PC-3 (cell line): ENCODE data around the gene SLC26A1. TPM values are rescaled to one million over a fixed set of nuclear protein-coding genes. Genes with fewer than 3 reads are reported as not detected.
A peak's percentile ranks its signal among the peaks of the same experiment; 100 is the strongest.

Source experiments
- ATAC-seq: fragments of 200-7000 bp; cut with Tn5 transposase; 2 replicates; pipeline ENCODE4 v1.9.1; 2020; ENCODE audit warnings: mild to moderate bottlenecking, moderate library complexity
- BruUV-seq: library from RNA; stranded (reverse); fragments of 400-500 nt; replicated peaks from 2 replicates; lab custom pipeline; 2021; lab: Mats Ljungman, UMichigan
- CTCF ChIA-PET: fragments of 300-600 bp; sonication (Branson Sonifier 250); formaldehyde crosslinking; loops from one replicate; lab custom pipeline; 2022; ENCODE audit warnings: antibody characterized with exemption; lab: Charles Lee
- POLR2A ChIA-PET: fragments of 300-600 bp; sonication (Branson Sonifier 250); formaldehyde crosslinking; loops from one replicate; lab custom pipeline; 2022; ENCODE audit warnings: antibody characterized with exemption; ENCODE audit not compliant: unreplicated experiment; lab: Charles Lee
- DNase-seq: peaks from one replicate; pipeline ENCODE4 v3.0.0-alpha.2; 2015
- H2AFZ ChIP-seq: fragments of 300-600 bp; sonication (generic); 2 replicates; pipeline ENCODE4 v1.6.0; 2016; ENCODE audit warnings: antibody characterized with exemption, low read length
- H3F3A ChIP-seq: fragments of 300-600 bp; sonication (generic); one replicate; pipeline ENCODE4 v1.6.0; 2017; ENCODE audit warnings: antibody characterized with exemption, low read length, control low read depth, mild to moderate bottlenecking; ENCODE audit not compliant: unreplicated experiment
- H3K27ac ChIP-seq: fragments of 300-600 bp; sonication (generic); 2 replicates; pipeline ENCODE4 v1.5.1; 2016; ENCODE audit warnings: mild to moderate bottlenecking, low read length
- H3K27me3 ChIP-seq: fragments of 300-600 bp; sonication (generic); 2 replicates; pipeline ENCODE4 v1.6.1; 2016; ENCODE audit warnings: low read length, mixed read lengths
- H3K36me3 ChIP-seq: fragments of 300-600 bp; sonication (generic); 2 replicates; pipeline ENCODE4 v1.6.1; 2016; ENCODE audit warnings: low read depth, mixed run types, low read length, mixed read lengths
- H3K4me1 ChIP-seq: fragments of 300-600 bp; sonication (generic); 2 replicates; pipeline ENCODE4 v1.5.1; 2016; ENCODE audit warnings: low read length; ENCODE audit not compliant: insufficient read depth
- H3K4me2 ChIP-seq: fragments of 300-600 bp; sonication (generic); 2 replicates; pipeline ENCODE4 v1.6.0; 2016; ENCODE audit warnings: low read length
- H3K4me3 ChIP-seq: fragments of 300-600 bp; sonication (generic); 2 replicates; pipeline ENCODE4 v1.5.1; 2016; ENCODE audit warnings: mild to moderate bottlenecking, low read length, mixed read lengths
- H3K79me2 ChIP-seq: fragments of 300-600 bp; sonication (generic); 2 replicates; pipeline ENCODE4 v1.6.1; 2017; ENCODE audit warnings: low read length, mixed read lengths
- H3K9ac ChIP-seq: fragments of 300-600 bp; sonication (generic); 2 replicates; pipeline ENCODE4 v1.6.0; 2016; ENCODE audit warnings: mild to moderate bottlenecking, low read length
- H3K9me2 ChIP-seq: fragments of 300-600 bp; sonication (generic); replicated peaks from 2 replicates; pipeline ENCODE4 v1.6.1; 2016; ENCODE audit warnings: mixed run types, low read length, mixed read lengths
- H3K9me3 ChIP-seq: fragments of 300-600 bp; sonication (generic); 2 replicates; pipeline ENCODE4 v1.6.1; 2016; ENCODE audit warnings: low read length, mixed read lengths
- H4K20me1 ChIP-seq: fragments of 300-600 bp; sonication (generic); 2 replicates; pipeline ENCODE4 v1.6.1; 2016; ENCODE audit warnings: low read length, mixed read lengths
- CTCF ChIP-seq: fragments of 300-600 bp; sonication (generic); conservative IDR thresholded peaks from 2 replicates; pipeline ENCODE4 v1.5.1; 2017; ENCODE audit warnings: antibody characterized with exemption, low read depth, mild to moderate bottlenecking, low read length
- EZH2 ChIP-seq: fragments of 300-600 bp; sonication (generic); IDR thresholded peaks from one replicate; pipeline ENCODE4 v1.6.1; 2017; ENCODE audit warnings: antibody characterized with exemption, mild to moderate bottlenecking, low read length; ENCODE audit not compliant: unreplicated experiment
- EZH2phosphoT487 ChIP-seq: fragments of 300-600 bp; sonication (generic); IDR thresholded peaks from 2 replicates; pipeline ENCODE4 v1.6.1; 2018; ENCODE audit warnings: mild to moderate bottlenecking, antibody characterized with exemption, low read length, borderline replicate concordance
- intact Hi-C: fragments of 100-400 bp; cut with micrococcal nuclease; formaldehyde crosslinking; loops from 2 replicates; pipeline ENCODE4 v1.9.0; 2023
- total RNA-seq: library from RNA; depleted of rRNA; stranded (reverse); fragments of >200 nt; gene quantifications from 2 replicates; pipeline ENCODE4 v1.2.3, GENCODE V29; 2014

The SLC26A1 gene
- total RNA-seq, 1 experiment from 2014 or later: not detected

GRCh38 chr4:974668-975067, 18.5 kb downstream of the SLC26A1 start:
- CTCF ChIA-PET: no interaction called here
- H3K9ac ChIP-seq: no peak overlapping the region

DNA sequence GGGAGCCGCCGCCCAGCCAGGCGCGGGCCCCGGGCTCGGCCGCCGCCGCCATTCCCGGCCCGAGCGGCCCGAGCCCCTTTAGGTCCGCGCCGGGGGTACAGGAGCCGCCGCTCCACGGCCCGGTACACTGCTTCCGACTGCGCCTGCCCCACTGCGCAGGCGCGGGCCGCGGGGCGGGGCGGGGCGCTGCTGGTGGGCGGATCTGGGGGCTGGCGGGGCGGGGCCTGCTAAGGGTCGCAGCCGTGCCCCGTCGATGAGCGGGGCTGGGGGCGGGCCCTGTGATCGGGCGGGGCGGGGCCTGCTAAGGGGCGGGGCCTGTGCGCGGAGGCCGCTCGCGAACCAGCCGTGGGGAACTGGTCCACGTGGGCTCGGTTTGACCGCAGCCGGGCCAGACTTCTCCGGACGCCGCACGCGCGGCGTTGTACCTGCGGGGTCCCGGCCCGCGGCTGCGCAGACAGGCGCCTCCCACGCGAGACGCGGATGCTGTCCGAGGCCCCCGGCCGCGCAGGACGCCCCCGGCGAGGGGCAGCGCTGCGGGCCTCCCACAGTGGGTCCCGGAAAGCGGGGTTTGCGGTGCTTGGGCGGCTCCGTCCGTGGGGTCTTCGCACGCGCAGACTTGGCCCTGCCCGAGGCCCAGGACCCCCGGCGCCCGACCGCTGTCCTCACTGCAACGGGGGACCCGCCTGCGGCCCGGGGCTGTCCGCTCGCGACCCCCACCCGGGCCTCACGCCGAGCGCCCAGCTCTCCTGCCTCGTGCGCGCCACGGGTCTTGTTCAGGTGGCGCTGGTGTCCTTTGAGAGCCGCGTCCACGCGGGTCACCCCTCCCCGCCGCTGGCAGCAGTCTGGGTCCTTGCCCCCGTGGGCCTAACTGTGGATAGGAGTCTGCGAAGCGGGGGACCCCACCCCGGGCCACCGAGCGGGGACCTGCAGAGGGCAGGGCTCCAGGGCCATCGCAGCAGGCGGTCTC, 19.5 kb downstream of the SLC26A1 start, which contains the start of gene DGKQ:
DGKQ (minus strand) TSS at position 139 of the 967 bp plus-strand sequence; CDS start at position 52, 87 bp downstream.
- no TSS peak for BruUV-seq
- Histone ChIP-seq H3K9me3 (no peaks in the 10 kb centered on the region), H3K9ac (peak within 1 kb of the TSS; percentile 53), H3K79me2 (peaks cover 7% of the 10 kb centered on the region; the same call in 1 of the 2 replicates), H3K4me2 (peak within 1 kb of the TSS; percentile 91), H3K27ac (no peak within 1 kb of the TSS), H3K4me3 (peak within 1 kb of the TSS; percentile 78), H3F3A (no peaks in the 10 kb centered on the region), H4K20me1 (no peaks in the 10 kb centered on the region; the same call in 1 of the 2 replicates), H2AFZ (peak within 1 kb of the TSS; percentile 42; the same call in 1 of the 2 replicates), H3K4me1 (peaks cover 18% of the 10 kb centered on the region), H3K27me3 (no peaks in the 10 kb centered on the region), H3K36me3 (no peaks in the 10 kb centered on the region), H3K9me2 (no peaks in the 10 kb centered on the region)
- POLR2A ChIA-PET: no interaction called here
- DNase-seq (peak; percentile 68), ATAC-seq (peak; percentile 86)
- intact Hi-C loops: no loop called here
- TF ChIP-seq EZH2: no peak
- TF ChIP-seq EZH2phosphoT487: no peak
- no peak for TF ChIP-seq CTCF
- CTCF ChIA-PET: no interaction called here

More at GRCh38 chr4:974668-975067, 18.5 kb downstream of the SLC26A1 start:
- POLR2A ChIA-PET: interaction anchor here (0.6 kb wide), 1 partner anchor 35 kb away, joined by 3 read pairs; no protein-coding TSS in a partner anchor
- H3F3A ChIP-seq: no peaks in the 10 kb centered on the region
- TF ChIP-seq EZH2phosphoT487 (no peak), EZH2 (no peak), CTCF (no peak)
- intact Hi-C loops: no loop called here
- no peak overlapping the region for H3K27ac ChIP-seq
- ATAC-seq (no peak), DNase-seq (no peak)
- H4K20me1 ChIP-seq: no peaks in the 10 kb centered on the region; the same call in 1 of the 2 replicates
- H3K4me3 ChIP-seq: no peak overlapping the region
- H3K9me3 ChIP-seq: no peaks in the 10 kb centered on the region
- H2AFZ ChIP-seq: no peak overlapping the region
- no peaks in the 10 kb centered on the region for H3K27me3 ChIP-seq
- H3K9me2 ChIP-seq: no peaks in the 10 kb centered on the region
- no peaks in the 10 kb centered on the region for H3K36me3 ChIP-seq
- no TSS peak for BruUV-seq
- peaks cover 7% of the 10 kb centered on the region; the same call in 1 of the 2 replicates for H3K79me2 ChIP-seq
- peaks cover 18% of the 10 kb centered on the region for H3K4me1 ChIP-seq
- no peak overlapping the region for H3K4me2 ChIP-seq
